ENCODE data around the gene ATP5MC3. TPM values are rescaled to one million over a fixed set of nuclear protein-coding genes. Genes with fewer than 3 reads are reported as not detected.

The ATP5MC3 gene
- total and polyA plus RNA-seq, 2 of the 13 experiments (the other 11 are each of a cell fraction or from before 2014, with no cell fraction given), result 676 to 1,007 TPM

DNA sequence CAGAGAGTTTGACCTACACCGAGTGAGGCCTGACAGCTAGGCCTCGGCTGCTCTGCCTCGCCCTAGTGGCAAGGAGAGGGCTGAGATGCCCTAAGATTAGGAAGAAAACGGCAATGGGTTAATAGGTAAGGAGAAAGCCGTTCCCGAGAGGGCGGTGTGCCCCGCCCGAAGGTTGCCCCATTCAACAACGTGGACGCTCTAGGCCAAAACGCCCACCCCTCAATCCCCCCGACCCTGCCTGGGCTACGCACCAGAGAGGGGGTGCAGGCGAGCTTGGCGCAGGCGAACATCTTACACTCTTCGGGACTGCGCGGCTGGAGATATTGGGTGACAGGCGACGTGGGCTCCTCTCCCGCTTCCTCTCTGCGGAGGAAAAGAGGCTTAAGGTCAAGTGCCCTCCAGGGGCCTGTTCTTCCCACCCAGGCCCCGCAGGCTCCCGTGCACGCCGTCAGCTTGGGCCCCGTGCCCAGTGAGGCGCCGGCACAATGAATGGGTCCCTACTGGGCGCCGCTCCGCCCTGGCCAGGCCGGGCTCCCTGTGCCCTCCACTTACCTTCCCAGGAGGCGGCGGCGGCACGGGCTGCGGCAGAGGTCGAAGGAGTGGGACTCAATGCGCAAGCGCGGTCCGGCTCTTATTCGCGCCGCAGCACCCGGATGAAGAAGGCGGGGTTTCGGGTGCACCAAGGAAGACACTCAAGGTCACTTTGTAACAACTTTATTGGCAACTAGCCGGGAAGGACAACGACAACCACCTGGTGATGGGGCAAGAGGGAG, at the start of gene ATP5MC3 (continued):
- peak; percentile 80 for TF ChIP-seq ZNF264 (CRISPR knock-in tag; IDR thresholded peaks at IDR 0.05)
- peak; percentile 72 for TF ChIP-seq ZNF317 (CRISPR knock-in tag; IDR thresholded peaks at IDR 0.05)
- peak; percentile 77 for TF ChIP-seq MEIS2 (CRISPR knock-in tag; IDR thresholded peaks at IDR 0.05)
- TF ChIP-seq ZNF850 (CRISPR knock-in tag; conservative IDR thresholded peaks at IDR 0.05), result no peak
- no peak for TF ChIP-seq TBP (CRISPR knock-in tag; IDR thresholded peaks at IDR 0.05)
- TF ChIP-seq, protein P1, sequence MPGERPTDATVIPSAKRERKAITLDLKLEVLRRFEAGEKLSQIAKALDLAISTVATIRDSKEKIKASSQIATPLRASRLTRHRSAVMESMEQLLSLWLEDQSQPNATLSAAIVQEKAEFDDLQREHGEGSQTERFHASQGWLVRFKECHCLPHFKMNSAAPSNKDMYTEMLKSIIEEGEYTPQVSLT (CRISPR knock-in tag; IDR thresholded peaks at IDR 0.05; ENCODE audit: borderline replicate concordance, low read depth), result 0 out of 2 replicates have a peak, but pooled peaks have one; percentile 40
- TF ChIP-seq TCF12 (IDR thresholded peaks at IDR 0.05), result no peak
- TF ChIP-seq TCF12 (CRISPR knock-in tag; IDR thresholded peaks at IDR 0.05), result no peak; the same call in 1 of the 2 replicates
- peak; percentile 82 for TF ChIP-seq RARA (CRISPR knock-in tag; IDR thresholded peaks at IDR 0.05)
- TF ChIP-seq ZNF263 (CRISPR knock-in tag; IDR thresholded peaks at IDR 0.05), result peak; percentile 52; the same call in 1 of the 2 replicates
- TF ChIP-seq NCOA1 (CRISPR knock-in tag; IDR thresholded peaks at IDR 0.05), result no peak
- TF ChIP-seq, protein P2, sequence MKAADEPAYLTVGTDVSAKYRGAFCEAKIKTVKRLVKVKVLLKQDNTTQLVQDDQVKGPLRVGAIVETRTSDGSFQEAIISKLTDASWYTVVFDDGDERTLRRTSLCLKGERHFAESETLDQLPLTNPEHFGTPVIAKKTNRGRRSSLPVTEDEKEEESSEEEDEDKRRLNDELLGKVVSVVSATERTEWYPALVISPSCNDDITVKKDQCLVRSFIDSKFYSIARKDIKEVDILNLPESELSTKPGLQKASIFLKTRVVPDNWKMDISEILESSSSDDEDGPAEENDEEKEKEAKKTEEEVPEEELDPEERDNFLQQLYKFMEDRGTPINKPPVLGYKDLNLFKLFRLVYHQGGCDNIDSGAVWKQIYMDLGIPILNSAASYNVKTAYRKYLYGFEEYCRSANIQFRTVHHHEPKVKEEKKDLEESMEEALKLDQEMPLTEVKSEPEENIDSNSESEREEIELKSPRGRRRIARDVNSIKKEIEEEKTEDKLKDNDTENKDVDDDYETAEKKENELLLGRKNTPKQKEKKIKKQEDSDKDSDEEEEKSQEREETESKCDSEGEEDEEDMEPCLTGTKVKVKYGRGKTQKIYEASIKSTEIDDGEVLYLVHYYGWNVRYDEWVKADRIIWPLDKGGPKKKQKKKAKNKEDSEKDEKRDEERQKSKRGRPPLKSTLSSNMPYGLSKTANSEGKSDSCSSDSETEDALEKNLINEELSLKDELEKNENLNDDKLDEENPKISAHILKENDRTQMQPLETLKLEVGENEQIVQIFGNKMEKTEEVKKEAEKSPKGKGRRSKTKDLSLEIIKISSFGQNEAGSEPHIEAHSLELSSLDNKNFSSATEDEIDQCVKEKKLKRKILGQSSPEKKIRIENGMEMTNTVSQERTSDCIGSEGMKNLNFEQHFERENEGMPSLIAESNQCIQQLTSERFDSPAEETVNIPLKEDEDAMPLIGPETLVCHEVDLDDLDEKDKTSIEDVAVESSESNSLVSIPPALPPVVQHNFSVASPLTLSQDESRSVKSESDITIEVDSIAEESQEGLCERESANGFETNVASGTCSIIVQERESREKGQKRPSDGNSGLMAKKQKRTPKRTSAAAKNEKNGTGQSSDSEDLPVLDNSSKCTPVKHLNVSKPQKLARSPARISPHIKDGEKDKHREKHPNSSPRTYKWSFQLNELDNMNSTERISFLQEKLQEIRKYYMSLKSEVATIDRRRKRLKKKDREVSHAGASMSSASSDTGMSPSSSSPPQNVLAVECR (CRISPR knock-in tag; IDR thresholded peaks at IDR 0.05; ENCODE audit: borderline replicate concordance), result peak; percentile 90
- peak; percentile 24; the same call in 1 of the 2 replicates for TF ChIP-seq NAIF1 (CRISPR knock-in tag; IDR thresholded peaks at IDR 0.05; ENCODE audit: borderline replicate concordance)
- peak; percentile 47; the same call in 1 of the 2 replicates for TF ChIP-seq SSRP1 (CRISPR knock-in tag; IDR thresholded peaks at IDR 0.05)
- no peak; the same call in 1 of the 2 replicates for TF ChIP-seq ZSCAN20 (CRISPR knock-in tag; IDR thresholded peaks at IDR 0.05; ENCODE audit: borderline replicate concordance)
- TF ChIP-seq ZNF570 (CRISPR knock-in tag; IDR thresholded peaks at IDR 0.05; ENCODE audit: borderline replicate concordance), result no peak
- peak; percentile 83; the same call in 1 of the 2 replicates for TF ChIP-seq ZNF30 (CRISPR knock-in tag; IDR thresholded peaks at IDR 0.05)
- TF ChIP-seq ARHGAP35 (CRISPR knock-in tag; IDR thresholded peaks at IDR 0.05; ENCODE audit: borderline replicate concordance), result peak; percentile 91
- TF ChIP-seq ZSCAN21 (CRISPR knock-in tag; IDR thresholded peaks at IDR 0.05; ENCODE audit: borderline replicate concordance), result 0 out of 2 replicates have a peak, but pooled peaks have one; percentile 17
- no peak for TF ChIP-seq MAFG (CRISPR knock-in tag; IDR thresholded peaks at IDR 0.05)
- no peak for TF ChIP-seq JUN (CRISPR knock-in tag; IDR thresholded peaks at IDR 0.05)
- peak; percentile 41; the same call in 1 of the 2 replicates for TF ChIP-seq SATB2 (CRISPR knock-in tag; IDR thresholded peaks at IDR 0.05)
- peak; percentile 40 for TF ChIP-seq IRX3 (CRISPR knock-in tag; IDR thresholded peaks at IDR 0.05; ENCODE audit: borderline replicate concordance, low read depth)
- TF ChIP-seq, protein P3, sequence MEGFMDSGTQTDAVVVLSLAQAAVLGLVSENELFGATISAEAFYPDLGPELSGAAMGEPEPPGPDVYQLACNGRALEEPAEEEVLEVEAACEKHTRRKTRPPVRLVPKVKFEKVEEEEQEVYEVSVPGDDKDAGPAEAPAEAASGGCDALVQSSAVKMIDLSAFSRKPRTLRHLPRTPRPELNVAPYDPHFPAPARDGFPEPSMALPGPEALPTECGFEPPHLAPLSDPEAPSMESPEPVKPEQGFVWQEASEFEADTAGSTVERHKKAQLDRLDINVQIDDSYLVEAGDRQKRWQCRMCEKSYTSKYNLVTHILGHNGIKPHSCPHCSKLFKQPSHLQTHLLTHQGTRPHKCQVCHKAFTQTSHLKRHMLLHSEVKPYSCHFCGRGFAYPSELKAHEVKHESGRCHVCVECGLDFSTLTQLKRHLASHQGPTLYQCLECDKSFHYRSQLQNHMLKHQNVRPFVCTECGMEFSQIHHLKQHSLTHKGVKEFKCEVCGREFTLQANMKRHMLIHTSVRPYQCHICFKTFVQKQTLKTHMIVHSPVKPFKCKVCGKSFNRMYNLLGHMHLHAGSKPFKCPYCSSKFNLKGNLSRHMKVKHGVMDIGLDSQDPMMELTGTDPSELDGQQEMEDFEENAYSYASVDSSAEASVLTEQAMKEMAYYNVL (CRISPR knock-in tag; IDR thresholded peaks at IDR 0.05; ENCODE audit: borderline replicate concordance), result peak; percentile 45
- TF ChIP-seq MATR3 (CRISPR knock-in tag; IDR thresholded peaks at IDR 0.05), result no peak
